Stimulated activated naive CD8-positive, alpha-beta T cell treated with anti-CD3 and anti-CD28 coated beads, Interleukin-15, Interleukin-2, amounts not matched to agents 100 ng/mL and 50 ng/mL, for 24 hours (primary cell): ENCODE results near the gene GJA9.
"Not testable (repeated sequence)": the region's sequence is repeated elsewhere in the genome, so short reads cannot be mapped to it uniquely, and the experiment has no call there.

Source experiments
- H3K27ac Mint-ChIP-seq: one replicate; pipeline ENCODE4 v1.8.0; 2021; ENCODE audit warnings: mild to moderate bottlenecking, mixed read lengths
- H3K27me3 Mint-ChIP-seq: one replicate; pipeline ENCODE4 v1.8.0; 2021; ENCODE audit warnings: mixed read lengths
- H3K36me3 Mint-ChIP-seq: one replicate; pipeline ENCODE4 v1.8.0; 2021; ENCODE audit warnings: low read depth, mixed read lengths
- H3K4me1 Mint-ChIP-seq: one replicate; pipeline ENCODE4 v1.8.0; 2021; ENCODE audit warnings: low read depth, mixed read lengths
- H3K4me3 Mint-ChIP-seq: one replicate; pipeline ENCODE4 v1.8.0; 2021; ENCODE audit warnings: mild to moderate bottlenecking, mixed read lengths
- H3K9me3 Mint-ChIP-seq: one replicate; pipeline ENCODE4 v1.8.0; 2021; ENCODE audit warnings: mixed read lengths

The GJA9 gene

GRCh38 chr1:38859561-38860453, 21.6 kb downstream of the GJA9 start, which contains the start of gene RRAGC:
Gene RRAGC (minus strand): TSS chr1:38859772. CDS start chr1:38859646, 126 bp downstream.
- Mint-ChIP-seq H3K4me3 (peak within 1 kb of the TSS; percentile 93), H3K27me3 (no peaks in the 10 kb centered on the region), H3K4me1 (peaks cover 34% of the 10 kb centered on the region), H3K9me3 (no peaks in the 10 kb centered on the region), H3K36me3 (peaks cover 37% of the 10 kb centered on the region), H3K27ac (peak within 1 kb of the TSS; percentile 87)

- Mint-ChIP-seq H3K27me3 (no peaks in the 10 kb centered on the region), H3K9me3 (no peaks in the 10 kb centered on the region), H3K36me3 (peaks cover 33% of the 10 kb centered on the region), H3K4me1 (peaks cover 34% of the 10 kb centered on the region), H3K4me3 (peak overlapping the region; percentile 93), H3K27ac (peak overlapping the region; percentile 77)
Measured at GRCh38 chr1:38858833-38859560, 22.4 kb downstream of the GJA9 start.

- peaks cover 27% of the 10 kb centered on the region for H3K4me1 Mint-ChIP-seq
- H3K9me3 Mint-ChIP-seq: no peaks in the 10 kb centered on the region
- H3K36me3 Mint-ChIP-seq: peaks cover 37% of the 10 kb centered on the region
- H3K4me3 Mint-ChIP-seq: peak overlapping the region; percentile 11
- H3K27me3 Mint-ChIP-seq: no peaks in the 10 kb centered on the region
- H3K27ac Mint-ChIP-seq: peak overlapping the region; percentile 69
Measured at GRCh38 chr1:38852780-38853179, 28.6 kb downstream of the GJA9 start.

- Mint-ChIP-seq H3K36me3 (peaks cover 54% of the 10 kb centered on the region), H3K4me1 (peaks cover 14% of the 10 kb centered on the region), H3K27ac (no peak overlapping the region), H3K27me3 (no peaks in the 10 kb centered on the region), H3K9me3 (no peaks in the 10 kb centered on the region), H3K4me3 (no peak overlapping the region)
Measured at GRCh38 chr1:38848071-38848470, 33.3 kb downstream of the GJA9 start.

GRCh38 chr1:38846210-38846609, 35.2 kb downstream of the GJA9 start:
- Mint-ChIP-seq H3K27ac (no peak overlapping the region), H3K4me3 (no peak overlapping the region), H3K27me3 (no peaks in the 10 kb centered on the region), H3K4me1 (peaks cover 4% of the 10 kb centered on the region), H3K36me3 (peaks cover 53% of the 10 kb centered on the region), H3K9me3 (no peaks in the 10 kb centered on the region)

- not testable (repeated sequence) for H3K27me3 Mint-ChIP-seq, H3K4me3 Mint-ChIP-seq, H3K4me1 Mint-ChIP-seq, H3K27ac Mint-ChIP-seq, H3K9me3 Mint-ChIP-seq
- H3K36me3 Mint-ChIP-seq: peaks cover 53% of the 10 kb centered on the region
Measured at GRCh38 chr1:38845088-38845487, 36.3 kb downstream of the GJA9 start.

GRCh38 chr1:38840281-38840680, 41.1 kb downstream of the GJA9 start:
- H3K27ac Mint-ChIP-seq: no peak overlapping the region
- H3K9me3 Mint-ChIP-seq: no peaks in the 10 kb centered on the region
- H3K4me1 Mint-ChIP-seq: no peaks in the 10 kb centered on the region
- H3K27me3 Mint-ChIP-seq: no peaks in the 10 kb centered on the region
- H3K36me3 Mint-ChIP-seq: peaks cover 47% of the 10 kb centered on the region
- H3K4me3 Mint-ChIP-seq: no peak overlapping the region

GRCh38 chr1:38839363-38839762, 42.0 kb downstream of the GJA9 start:
- H3K27ac Mint-ChIP-seq: no peak overlapping the region
- no peaks in the 10 kb centered on the region for H3K9me3 Mint-ChIP-seq
- H3K27me3 Mint-ChIP-seq: no peaks in the 10 kb centered on the region
- H3K4me1 Mint-ChIP-seq: no peaks in the 10 kb centered on the region
- H3K4me3 Mint-ChIP-seq: no peak overlapping the region
- peaks cover 38% of the 10 kb centered on the region for H3K36me3 Mint-ChIP-seq

- peaks cover 22% of the 10 kb centered on the region for H3K36me3 Mint-ChIP-seq
- not testable (repeated sequence) for H3K27ac Mint-ChIP-seq, H3K4me3 Mint-ChIP-seq, H3K9me3 Mint-ChIP-seq, H3K27me3 Mint-ChIP-seq, H3K4me1 Mint-ChIP-seq
Measured at GRCh38 chr1:38836316-38836715, 45.1 kb downstream of the GJA9 start.

- no peaks in the 10 kb centered on the region for H3K4me1 Mint-ChIP-seq
- no peak overlapping the region for H3K27ac Mint-ChIP-seq
- no peak overlapping the region for H3K4me3 Mint-ChIP-seq
- H3K27me3 Mint-ChIP-seq: peaks cover 12% of the 10 kb centered on the region
- H3K9me3 Mint-ChIP-seq: no peaks in the 10 kb centered on the region
- peaks cover 15% of the 10 kb centered on the region for H3K36me3 Mint-ChIP-seq
Measured at GRCh38 chr1:38834937-38835827, 46.2 kb downstream of the GJA9 start.

- Mint-ChIP-seq H3K36me3 (peaks cover 14% of the 10 kb centered on the region), H3K9me3 (no peaks in the 10 kb centered on the region), H3K27ac (no peak overlapping the region), H3K27me3 (peaks cover 16% of the 10 kb centered on the region), H3K4me3 (no peak overlapping the region), H3K4me1 (no peaks in the 10 kb centered on the region)
Measured at GRCh38 chr1:38834221-38834782, 47.1 kb downstream of the GJA9 start.

GRCh38 chr1:38833146-38833545, 48.2 kb downstream of the GJA9 start:
- H3K9me3 Mint-ChIP-seq: no peaks in the 10 kb centered on the region
- peaks cover 20% of the 10 kb centered on the region for H3K27me3 Mint-ChIP-seq
- no peak overlapping the region for H3K27ac Mint-ChIP-seq
- H3K4me3 Mint-ChIP-seq: no peak overlapping the region
- H3K4me1 Mint-ChIP-seq: no peaks in the 10 kb centered on the region
- peaks cover 5% of the 10 kb centered on the region for H3K36me3 Mint-ChIP-seq

- Mint-ChIP-seq H3K4me1 (no peaks in the 10 kb centered on the region), H3K36me3 (no peaks in the 10 kb centered on the region), H3K27me3 (peaks cover 20% of the 10 kb centered on the region), H3K4me3 (no peak overlapping the region), H3K27ac (no peak overlapping the region), H3K9me3 (no peaks in the 10 kb centered on the region)
Measured at GRCh38 chr1:38832370-38832734, 49.0 kb downstream of the GJA9 start.

GRCh38 chr1:38831731-38832369, 49.5 kb downstream of the GJA9 start:
- Mint-ChIP-seq H3K27ac (no peak overlapping the region), H3K4me1 (no peaks in the 10 kb centered on the region), H3K4me3 (no peak overlapping the region), H3K36me3 (no peaks in the 10 kb centered on the region), H3K9me3 (no peaks in the 10 kb centered on the region), H3K27me3 (peaks cover 20% of the 10 kb centered on the region)
